GM18867 (cell line): Measurements from ENCODE around the gene PRKCZ.

Source experiments
- ATAC-seq: cut with Tn5 transposase; IDR thresholded peaks from one replicate; pipeline ENCODE4 v1.9.1; 2021; ENCODE audit warnings: mild to moderate bottlenecking, moderate library complexity; ENCODE audit not compliant: unreplicated experiment

PRKCZ gene

GRCh38 chr1:2215329-2215728 is 165.1 kb downstream of the PRKCZ start:
- no peak for ATAC-seq

- no peak for ATAC-seq
Measured at GRCh38 chr1:2215909-2216766, 165.9 kb downstream of the PRKCZ start.

- no peak for ATAC-seq
Measured at GRCh38 chr1:2216767-2217058, 166.5 kb downstream of the PRKCZ start.

- no peak for ATAC-seq
Measured at GRCh38 chr1:2221271-2221670, 171.1 kb downstream of the PRKCZ start.

- no peak for ATAC-seq
Measured at GRCh38 chr1:2224170-2224584, 174.0 kb downstream of the PRKCZ start.

GRCh38 chr1:2224631-2225428 is 174.6 kb downstream of the PRKCZ start:
- ATAC-seq = no peak

GRCh38 chr1:2226525-2227345 is 176.5 kb downstream of the PRKCZ start:
- ATAC-seq = peak; percentile 4

- peak; percentile 82 for ATAC-seq
Measured at GRCh38 chr1:2227346-2228156, 177.3 kb downstream of the PRKCZ start.

- ATAC-seq = no peak
Measured at GRCh38 chr1:2228157-2228594, 178.0 kb downstream of the PRKCZ start, which contains the start of gene SKI. SKI (plus strand) TSS chr1:2228319; CDS start chr1:2228767, 448 bp downstream.

GRCh38 chr1:2228694-2229036 is 178.5 kb downstream of the PRKCZ start:
- ATAC-seq = no peak

GRCh38 chr1:2229037-2229864 is 179.0 kb downstream of the PRKCZ start:
- no peak for ATAC-seq

- no peak for ATAC-seq
Measured at GRCh38 chr1:2229911-2230731, 179.9 kb downstream of the PRKCZ start.

GRCh38 chr1:2230781-2231531 is 180.7 kb downstream of the PRKCZ start:
- ATAC-seq = no peak

- ATAC-seq = no peak
Measured at GRCh38 chr1:2231532-2232254, 181.5 kb downstream of the PRKCZ start.

- no peak for ATAC-seq
Measured at GRCh38 chr1:2232255-2232915, 182.2 kb downstream of the PRKCZ start.

- ATAC-seq = no peak
Measured at GRCh38 chr1:2232916-2233438, 182.8 kb downstream of the PRKCZ start.

GRCh38 chr1:2233468-2233867 is 183.3 kb downstream of the PRKCZ start:
- ATAC-seq = no peak
